Prostate gland (tissue), 2 donors: ENCODE measurements around the gene CHST11. TPM values are rescaled to one million over a fixed set of nuclear protein-coding genes. Genes with fewer than 3 reads are reported as not detected.

ENCODE experiments used
- DNase-seq: peaks from one replicate; pipeline ENCODE4 v3.0.0-alpha.2; 2019; ENCODE audit warnings: low spot score
- H3K27ac ChIP-seq, 2 donors: fragments of 200-600 bp; sonication (generic); 2 replicates each; pipeline ENCODE4 v1.5.1; 2017 to 2019
- H3K27me3 ChIP-seq: fragments of 200-600 bp; sonication (generic); replicated peaks from 2 replicates; pipeline ENCODE4 v1.5.1; 2019; ENCODE audit not compliant: insufficient read depth
- H3K36me3 ChIP-seq, 2 donors: fragments of 200-600 bp; sonication (generic); 1 replicate in 1 of 2; 2 replicates in 1 of 2; pipeline versions ENCODE4 v1.5.1 to v1.8.1; 2017 to 2019
- H3K4me1 ChIP-seq: fragments of 200-600 bp; sonication (generic); replicated peaks from 2 replicates; pipeline ENCODE4 v1.5.1; 2019
- H3K4me3 ChIP-seq, 2 donors: fragments of 200-600 bp; sonication (generic); 2 replicates each; pipeline ENCODE4 v1.5.1; 2017 to 2019
- H3K9me3 ChIP-seq: fragments of 200-600 bp; sonication (generic); 2 replicates; pipeline ENCODE4 v1.5.1; 2017
- CTCF ChIP-seq, 4 experiments: fragments of 200-600 bp in 2 of 4; fragments of 450-650 bp in 2 of 4; sonication (generic) in 2 of 4; IDR thresholded peaks; 1 replicate in 3 of 4; 2 replicates in 1 of 4; pipeline ENCODE4 v1.5.1; 2016 to 2019; ENCODE audit warnings: antibody characterized with exemption in 4 of 4, mild to moderate bottlenecking in 2 of 4, moderate library complexity in 2 of 4
- POLR2A ChIP-seq: fragments of 450-650 bp; IDR thresholded peaks from one replicate; pipeline ENCODE4 v1.6.1; 2016; ENCODE audit warnings: antibody characterized with exemption, mild to moderate bottlenecking
- POLR2AphosphoS5 ChIP-seq: sonication (generic); formaldehyde crosslinking; IDR thresholded peaks from one replicate; pipeline ENCODE4 v1.6.1; 2017; ENCODE audit warnings: antibody characterized with exemption
- WGBS: methylation state at CpG from one replicate; pipeline ENCODE4 v1.1.5; 2018; 5-methylcytosine and 5-hydroxymethylcytosine counted together
- intact Hi-C: fragments of 100-400 bp; cut with DNase I; formaldehyde crosslinking; loops from one replicate; pipeline ENCODE4 v1.14.2; 2022
- total RNA-seq, 2 donors: library from RNA; depleted of rRNA; stranded (reverse); fragments of >200 nt; gene quantifications; one replicate each; pipeline ENCODE4 v1.1.0, GENCODE V29; 2016

The CHST11 gene
- total RNA-seq, 2 donors from 2014 or later, result 10.4 to 25.4 TPM

DNA sequence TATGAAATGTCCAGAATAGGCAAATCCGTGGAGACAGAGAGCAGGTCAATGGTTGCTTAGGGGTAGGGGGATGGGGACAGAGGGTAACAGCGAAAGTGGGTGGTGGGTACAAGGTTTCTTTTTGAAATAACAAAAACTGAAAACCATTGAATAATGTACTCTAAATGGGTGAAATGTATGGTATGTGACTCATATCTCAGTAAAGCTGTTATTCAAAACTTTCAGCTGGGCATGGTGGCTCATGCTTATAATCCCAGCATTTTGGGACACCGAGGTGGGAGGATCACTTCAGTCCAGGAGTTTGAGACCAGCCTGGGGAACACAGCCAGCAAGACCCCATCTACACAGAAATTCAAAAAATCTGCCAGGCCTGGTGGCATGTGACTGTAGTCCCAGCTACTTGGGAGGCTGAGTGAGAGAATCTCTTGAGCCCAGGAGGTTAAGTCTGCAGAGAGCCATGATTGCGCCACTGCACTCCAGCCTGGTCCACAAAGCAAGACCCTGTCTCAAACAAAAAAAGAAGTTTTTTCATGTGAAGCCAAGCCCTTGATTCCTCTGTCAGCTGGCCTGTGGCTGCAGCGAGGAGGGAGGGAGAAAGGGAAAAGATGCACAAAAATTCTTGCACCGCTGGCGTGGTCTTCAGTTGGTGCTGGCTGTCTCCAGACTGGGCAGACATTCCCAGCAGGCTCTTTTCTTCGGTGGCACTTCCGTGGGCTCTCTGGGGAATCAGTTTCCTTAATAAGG lies 253.1 kb downstream of the CHST11 start:
- intact Hi-C loops, result no loop called here
- no peaks in the 10 kb centered on the region for H3K4me1 ChIP-seq
- H3K9me3 ChIP-seq, result no peaks in the 10 kb centered on the region
- DNase-seq, result no peak
- H3K27ac ChIP-seq, result no peak overlapping the region
- no peak overlapping the region for H3K4me3 ChIP-seq
- WGBS, result 90% methylated on average over 9 of the region's 9 CpGs
- TF ChIP-seq POLR2A (no peak), CTCF (IDR thresholded peaks at IDR 0.05) (no peak), POLR2AphosphoS5 (no peak)
- H3K27me3 ChIP-seq, result no peaks in the 10 kb centered on the region
- no peaks in the 10 kb centered on the region for H3K36me3 ChIP-seq

DNA sequence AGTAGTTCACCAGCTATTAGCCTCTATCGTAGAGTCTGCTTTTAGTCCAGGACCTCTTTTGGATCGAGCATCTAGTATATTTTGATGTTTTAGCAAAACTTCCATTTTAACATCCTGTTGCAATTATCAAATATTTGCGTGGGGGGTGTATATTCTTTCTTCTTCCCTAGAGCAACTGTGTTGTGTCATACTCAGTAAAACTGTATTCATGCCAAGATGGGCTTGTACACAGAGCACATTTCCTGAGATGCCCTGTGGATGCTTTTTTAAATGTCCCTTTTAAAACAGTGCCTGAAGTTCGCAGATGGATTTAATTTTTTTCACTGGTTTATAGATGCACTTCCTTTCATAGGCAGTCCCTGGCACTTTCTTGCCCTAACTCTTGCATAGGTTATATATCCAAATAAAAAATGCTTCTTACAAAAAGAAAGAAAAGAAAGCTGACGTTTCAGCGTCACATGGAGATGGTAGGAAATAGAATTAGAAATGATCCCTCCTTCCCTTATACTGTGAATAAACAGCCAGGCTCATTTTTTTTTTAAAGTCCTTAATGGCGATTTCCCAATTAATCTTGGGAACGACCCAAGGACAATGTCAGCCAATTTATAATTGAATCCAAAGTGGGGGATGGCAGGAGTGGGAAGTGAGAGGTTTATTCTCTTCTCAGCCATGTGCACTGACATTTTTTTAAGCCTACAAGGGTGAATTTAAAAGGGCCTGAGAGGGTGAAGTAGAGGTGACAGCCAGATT lies 254.4 kb downstream of the CHST11 start:
- Histone ChIP-seq H3K4me1 (no peaks in the 10 kb centered on the region), H3K27ac (peak overlapping the region in 1 of 2 donors; percentile 22), H3K4me3 (no peak overlapping the region), H3K9me3 (no peaks in the 10 kb centered on the region), H3K27me3 (no peaks in the 10 kb centered on the region), H3K36me3 (no peaks in the 10 kb centered on the region)
- DNase-seq, result no peak
- intact Hi-C loops, result no loop called here
- TF ChIP-seq POLR2A (no peak), CTCF (IDR thresholded peaks at IDR 0.05) (no peak), POLR2AphosphoS5 (no peak)
- 14% methylated on average over 8 of the region's 8 CpGs for WGBS

DNA sequence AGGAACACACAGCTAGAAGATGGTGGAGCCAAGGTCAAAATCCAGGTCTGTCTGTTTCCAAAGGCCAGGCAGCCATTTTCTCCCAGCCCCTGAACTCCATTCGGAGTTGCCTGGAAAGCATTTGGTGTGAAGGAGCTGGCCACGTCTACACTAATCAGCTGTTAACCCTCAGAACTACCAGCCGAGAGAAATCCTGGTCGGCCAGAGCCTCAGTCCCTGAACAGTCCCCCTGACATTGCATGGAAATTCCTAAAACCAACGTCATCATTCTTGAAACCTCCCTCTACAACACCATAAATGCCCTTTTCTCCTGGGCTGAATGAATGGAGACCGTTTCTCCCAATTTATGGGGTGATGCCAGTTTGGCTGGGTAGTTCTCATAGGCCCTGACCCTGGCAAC lies 255.7 kb downstream of the CHST11 start:
- Histone ChIP-seq H3K36me3 (no peaks in the 10 kb centered on the region), H3K4me3 (no peak overlapping the region), H3K4me1 (no peaks in the 10 kb centered on the region), H3K9me3 (no peaks in the 10 kb centered on the region), H3K27me3 (no peaks in the 10 kb centered on the region), H3K27ac (no peak overlapping the region)
- intact Hi-C loops, result no loop called here
- TF ChIP-seq CTCF (IDR thresholded peaks at IDR 0.05) (no peak), POLR2AphosphoS5 (no peak)
- 66% methylated on average over 6 of the region's 6 CpGs for WGBS
- DNase-seq, result no peak

- no peak for TF ChIP-seq POLR2A
- no peak for TF ChIP-seq POLR2AphosphoS5
- TF ChIP-seq CTCF (IDR thresholded peaks at IDR 0.05), result no peak
- DNase-seq, result no peak
- Histone ChIP-seq H3K4me1 (no peaks in the 10 kb centered on the region), H3K27ac (no peak overlapping the region), H3K4me3 (no peak overlapping the region), H3K9me3 (no peaks in the 10 kb centered on the region), H3K27me3 (no peaks in the 10 kb centered on the region), H3K36me3 (no peaks in the 10 kb centered on the region)
- WGBS, result 65% methylated on average over 5 of the region's 5 CpGs
- intact Hi-C loops, result no loop called here
Observed at GRCh38 chr12:104712968-104713367, 256.2 kb downstream of the CHST11 start.
